HepG2 (cell line): ENCODE measurements around the gene PCDH12. TPM values are rescaled to one million over a fixed set of nuclear protein-coding genes. Genes with fewer than 3 reads are reported as not detected.

Source experiments
- CEBPB ChIP-seq: IDR thresholded peaks from 2 replicates; pipeline ENCODE4 v1.6.1; 2011; ENCODE audit warnings: low read depth, low read length, improper control_type of control experiment, borderline replicate concordance
- FOXC1 ChIP-seq: sonication (generic); formaldehyde crosslinking; IDR thresholded peaks from 2 replicates; pipeline ENCODE4 v1.8.0; 2022; ENCODE audit warnings: mild to moderate bottlenecking, missing genetic modification reagents, borderline replicate concordance
- HDAC2 ChIP-seq: sonication (generic); formaldehyde crosslinking; IDR thresholded peaks from 2 replicates; pipeline ENCODE4 v1.4.0; 2020; ENCODE audit warnings: missing genetic modification reagents
- HNF4A ChIP-seq: sonication (generic); formaldehyde crosslinking; IDR thresholded peaks from 2 replicates; pipeline ENCODE4 v1.4.0; 2020; ENCODE audit warnings: missing genetic modification reagents
- KLF15 ChIP-seq: sonication (generic); formaldehyde crosslinking; IDR thresholded peaks from 2 replicates; pipeline ENCODE4 v1.8.1; 2023; ENCODE audit warnings: borderline replicate concordance, mild to moderate bottlenecking, inconsistent platforms, missing genetic modification reagents, mixed read lengths
- MXI1 ChIP-seq: IDR thresholded peaks from 3 replicates; pipeline ENCODE4 v1.6.1; 2012; ENCODE audit warnings: low read depth, low read length, inconsistent platforms, borderline replicate concordance
- NFKBIZ ChIP-seq: IDR thresholded peaks from 2 replicates; pipeline ENCODE4 v1.6.1; 2018; ENCODE audit warnings: missing genetic modification reagents, missing compliant biosample characterization
- PITX1 ChIP-seq: sonication (generic); formaldehyde crosslinking; IDR thresholded peaks from 2 replicates; pipeline ENCODE4 v1.5.1; 2020; ENCODE audit warnings: mild to moderate bottlenecking, missing genetic modification reagents
- REL ChIP-seq: sonication (generic); formaldehyde crosslinking; conservative IDR thresholded peaks from 2 replicates; pipeline ENCODE4 v1.8.0; 2022; ENCODE audit warnings: mild to moderate bottlenecking, missing genetic modification reagents, moderate library complexity
- SAP130 ChIP-seq: IDR thresholded peaks from 2 replicates; pipeline ENCODE4 v1.6.1; 2016; ENCODE audit warnings: low read depth
- SP4 ChIP-seq: sonication (generic); formaldehyde crosslinking; IDR thresholded peaks from 2 replicates; pipeline ENCODE4 v1.8.1; 2023; ENCODE audit warnings: mild to moderate bottlenecking, missing genetic modification reagents
- ZNF10 ChIP-seq: sonication (generic); formaldehyde crosslinking; IDR thresholded peaks from 2 replicates; pipeline ENCODE4 v1.4.0; 2020; ENCODE audit warnings: mild to moderate bottlenecking, low read depth, missing genetic modification reagents, borderline replicate concordance
- ZNF33A ChIP-seq: sonication (generic); formaldehyde crosslinking; IDR thresholded peaks from 2 replicates; pipeline ENCODE4 v1.5.1; 2020; ENCODE audit warnings: missing genetic modification reagents, mild to moderate bottlenecking, moderate library complexity, borderline replicate concordance
- polyA plus RNA-seq, 8 experiments: library from polyadenylated mRNA; depleted of rRNA in 3 of 8; stranded (reverse) in 7 of 8; unstranded in 1 of 8; fragments of >200 nt; fragmentation: Illumina TruSeq in 4 of 8; extraction: Trizol in 4 of 8; gene quantifications; 2 replicates each; pipeline versions ENCODE4 v1.2.1 to v1.2.3, GENCODE V29; 2011 to 2016; ENCODE audit warnings: low read depth in 4 of 8, missing spikeins in 1 of 8, mixed read lengths in 1 of 8; ENCODE audit not compliant: insufficient read depth in 1 of 8
- total RNA-seq, 5 experiments: library from RNA; depleted of rRNA; stranded (reverse); fragments of >200 nt; fragmentation: Illumina TruSeq; extraction: Trizol; gene quantifications; 2 replicates each; pipeline ENCODE4 v1.2.3, GENCODE V29; 2016; ENCODE audit warnings: low read depth in 1 of 5
- TF ChIP-seq, protein P1 (sequence below): sonication (generic); formaldehyde crosslinking; IDR thresholded peaks from 2 replicates; pipeline ENCODE4 v1.5.1; 2020; ENCODE audit warnings: missing genetic modification reagents, mild to moderate bottlenecking, borderline replicate concordance
- TF ChIP-seq, protein P2 (sequence below): sonication (generic); formaldehyde crosslinking; IDR thresholded peaks from 2 replicates; pipeline ENCODE4 v1.4.0; 2020; ENCODE audit warnings: missing genetic modification reagents
- TF ChIP-seq, protein P3 (sequence below): sonication (generic); formaldehyde crosslinking; IDR thresholded peaks from 2 replicates; pipeline ENCODE4 v1.4.0; 2020; ENCODE audit warnings: missing genetic modification reagents
- TF ChIP-seq, protein P4 (sequence below): sonication (generic); formaldehyde crosslinking; IDR thresholded peaks from 2 replicates; pipeline ENCODE4 v1.4.0; 2020; ENCODE audit warnings: missing genetic modification reagents
- TF ChIP-seq, protein P5 (sequence below): sonication (generic); formaldehyde crosslinking; IDR thresholded peaks from 2 replicates; pipeline ENCODE4 v1.5.0; 2020; ENCODE audit warnings: mild to moderate bottlenecking, low read depth, missing genetic modification reagents, borderline replicate concordance
- TF ChIP-seq, protein P6 (sequence below): IDR thresholded peaks from 2 replicates; pipeline ENCODE4 v1.6.1; 2016; ENCODE audit warnings: missing biosample characterization, missing genetic modification reagents, low read depth
- TF ChIP-seq, protein P7 (sequence below): sonication (generic); formaldehyde crosslinking; IDR thresholded peaks from 2 replicates; pipeline ENCODE4 v1.8.0; 2022; ENCODE audit warnings: mild to moderate bottlenecking, missing genetic modification reagents, moderate library complexity

PCDH12 gene
- total and polyA plus RNA-seq, 2 of the 13 experiments (the other 11 are each of a cell fraction or from before 2014, with no cell fraction given): not detected

DNA sequence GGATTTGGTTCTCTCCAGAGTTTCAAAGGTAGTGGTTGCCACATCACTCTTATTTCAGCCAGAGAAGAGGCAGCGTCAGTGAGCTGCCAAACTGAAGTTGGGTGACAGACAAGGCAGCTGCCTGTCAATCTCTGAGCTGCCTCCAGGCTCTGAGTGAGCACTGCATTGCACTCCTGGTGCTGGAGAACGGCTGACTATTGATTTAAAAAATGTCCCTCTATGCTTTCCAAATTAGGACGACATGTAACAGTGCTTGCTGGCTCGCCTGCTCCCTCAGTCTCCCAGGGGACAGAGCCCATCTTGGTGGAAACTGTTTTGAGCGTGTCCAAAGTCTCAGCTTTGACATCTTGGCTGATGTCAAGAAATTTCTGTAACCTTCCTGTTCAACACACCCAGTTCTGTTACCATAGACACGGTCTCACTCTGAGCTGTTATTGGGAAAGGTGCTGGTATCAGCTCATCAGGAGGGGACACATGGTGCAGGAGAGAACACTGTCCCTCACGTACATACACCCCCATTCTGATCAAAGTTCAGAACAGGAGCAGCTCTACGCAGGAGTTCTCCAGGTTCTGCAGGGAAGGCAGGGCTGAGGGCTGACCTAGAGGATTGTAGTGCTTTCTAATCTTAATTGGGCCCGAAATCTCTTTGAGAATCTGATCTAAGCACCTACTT, 15.7 kb downstream of the PCDH12 start (continued):
- TF ChIP-seq, protein P1, sequence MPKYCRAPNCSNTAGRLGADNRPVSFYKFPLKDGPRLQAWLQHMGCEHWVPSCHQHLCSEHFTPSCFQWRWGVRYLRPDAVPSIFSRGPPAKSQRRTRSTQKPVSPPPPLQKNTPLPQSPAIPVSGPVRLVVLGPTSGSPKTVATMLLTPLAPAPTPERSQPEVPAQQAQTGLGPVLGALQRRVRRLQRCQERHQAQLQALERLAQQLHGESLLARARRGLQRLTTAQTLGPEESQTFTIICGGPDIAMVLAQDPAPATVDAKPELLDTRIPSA (CRISPR knock-in tag): no peak
- TF ChIP-seq HNF4A (CRISPR knock-in tag) (peak; percentile 75), SAP130 (peak; percentile 44; the same call in 1 of the 2 replicates), REL (CRISPR knock-in tag) (no peak), SP4 (no peak), PITX1 (CRISPR knock-in tag) (no peak), FOXC1 (no peak), HDAC2 (CRISPR knock-in tag) (no peak), ZNF33A (no peak), MXI1 (peak; percentile 27; the same call in 1 of the 3 replicates), KLF15 (no peak), NFKBIZ (CRISPR knock-in tag) (no peak), ZNF10 (CRISPR knock-in tag) (no peak), CEBPB (no peak)
- TF ChIP-seq, protein P2, sequence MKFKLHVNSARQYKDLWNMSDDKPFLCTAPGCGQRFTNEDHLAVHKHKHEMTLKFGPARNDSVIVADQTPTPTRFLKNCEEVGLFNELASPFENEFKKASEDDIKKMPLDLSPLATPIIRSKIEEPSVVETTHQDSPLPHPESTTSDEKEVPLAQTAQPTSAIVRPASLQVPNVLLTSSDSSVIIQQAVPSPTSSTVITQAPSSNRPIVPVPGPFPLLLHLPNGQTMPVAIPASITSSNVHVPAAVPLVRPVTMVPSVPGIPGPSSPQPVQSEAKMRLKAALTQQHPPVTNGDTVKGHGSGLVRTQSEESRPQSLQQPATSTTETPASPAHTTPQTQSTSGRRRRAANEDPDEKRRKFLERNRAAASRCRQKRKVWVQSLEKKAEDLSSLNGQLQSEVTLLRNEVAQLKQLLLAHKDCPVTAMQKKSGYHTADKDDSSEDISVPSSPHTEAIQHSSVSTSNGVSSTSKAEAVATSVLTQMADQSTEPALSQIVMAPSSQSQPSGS (CRISPR knock-in tag): no peak
- TF ChIP-seq, protein P3, sequence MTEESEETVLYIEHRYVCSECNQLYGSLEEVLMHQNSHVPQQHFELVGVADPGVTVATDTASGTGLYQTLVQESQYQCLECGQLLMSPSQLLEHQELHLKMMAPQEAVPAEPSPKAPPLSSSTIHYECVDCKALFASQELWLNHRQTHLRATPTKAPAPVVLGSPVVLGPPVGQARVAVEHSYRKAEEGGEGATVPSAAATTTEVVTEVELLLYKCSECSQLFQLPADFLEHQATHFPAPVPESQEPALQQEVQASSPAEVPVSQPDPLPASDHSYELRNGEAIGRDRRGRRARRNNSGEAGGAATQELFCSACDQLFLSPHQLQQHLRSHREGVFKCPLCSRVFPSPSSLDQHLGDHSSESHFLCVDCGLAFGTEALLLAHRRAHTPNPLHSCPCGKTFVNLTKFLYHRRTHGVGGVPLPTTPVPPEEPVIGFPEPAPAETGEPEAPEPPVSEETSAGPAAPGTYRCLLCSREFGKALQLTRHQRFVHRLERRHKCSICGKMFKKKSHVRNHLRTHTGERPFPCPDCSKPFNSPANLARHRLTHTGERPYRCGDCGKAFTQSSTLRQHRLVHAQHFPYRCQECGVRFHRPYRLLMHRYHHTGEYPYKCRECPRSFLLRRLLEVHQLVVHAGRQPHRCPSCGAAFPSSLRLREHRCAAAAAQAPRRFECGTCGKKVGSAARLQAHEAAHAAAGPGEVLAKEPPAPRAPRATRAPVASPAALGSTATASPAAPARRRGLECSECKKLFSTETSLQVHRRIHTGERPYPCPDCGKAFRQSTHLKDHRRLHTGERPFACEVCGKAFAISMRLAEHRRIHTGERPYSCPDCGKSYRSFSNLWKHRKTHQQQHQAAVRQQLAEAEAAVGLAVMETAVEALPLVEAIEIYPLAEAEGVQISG (CRISPR knock-in tag): no peak
- TF ChIP-seq, protein P4, sequence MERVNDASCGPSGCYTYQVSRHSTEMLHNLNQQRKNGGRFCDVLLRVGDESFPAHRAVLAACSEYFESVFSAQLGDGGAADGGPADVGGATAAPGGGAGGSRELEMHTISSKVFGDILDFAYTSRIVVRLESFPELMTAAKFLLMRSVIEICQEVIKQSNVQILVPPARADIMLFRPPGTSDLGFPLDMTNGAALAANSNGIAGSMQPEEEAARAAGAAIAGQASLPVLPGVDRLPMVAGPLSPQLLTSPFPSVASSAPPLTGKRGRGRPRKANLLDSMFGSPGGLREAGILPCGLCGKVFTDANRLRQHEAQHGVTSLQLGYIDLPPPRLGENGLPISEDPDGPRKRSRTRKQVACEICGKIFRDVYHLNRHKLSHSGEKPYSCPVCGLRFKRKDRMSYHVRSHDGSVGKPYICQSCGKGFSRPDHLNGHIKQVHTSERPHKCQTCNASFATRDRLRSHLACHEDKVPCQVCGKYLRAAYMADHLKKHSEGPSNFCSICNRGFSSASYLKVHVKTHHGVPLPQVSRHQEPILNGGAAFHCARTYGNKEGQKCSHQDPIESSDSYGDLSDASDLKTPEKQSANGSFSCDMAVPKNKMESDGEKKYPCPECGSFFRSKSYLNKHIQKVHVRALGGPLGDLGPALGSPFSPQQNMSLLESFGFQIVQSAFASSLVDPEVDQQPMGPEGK (CRISPR knock-in tag): peak; percentile 73
- TF ChIP-seq, protein P5, sequence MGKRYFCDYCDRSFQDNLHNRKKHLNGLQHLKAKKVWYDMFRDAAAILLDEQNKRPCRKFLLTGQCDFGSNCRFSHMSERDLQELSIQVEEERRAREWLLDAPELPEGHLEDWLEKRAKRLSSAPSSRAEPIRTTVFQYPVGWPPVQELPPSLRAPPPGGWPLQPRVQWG (CRISPR knock-in tag): no peak
- TF ChIP-seq, protein P6, sequence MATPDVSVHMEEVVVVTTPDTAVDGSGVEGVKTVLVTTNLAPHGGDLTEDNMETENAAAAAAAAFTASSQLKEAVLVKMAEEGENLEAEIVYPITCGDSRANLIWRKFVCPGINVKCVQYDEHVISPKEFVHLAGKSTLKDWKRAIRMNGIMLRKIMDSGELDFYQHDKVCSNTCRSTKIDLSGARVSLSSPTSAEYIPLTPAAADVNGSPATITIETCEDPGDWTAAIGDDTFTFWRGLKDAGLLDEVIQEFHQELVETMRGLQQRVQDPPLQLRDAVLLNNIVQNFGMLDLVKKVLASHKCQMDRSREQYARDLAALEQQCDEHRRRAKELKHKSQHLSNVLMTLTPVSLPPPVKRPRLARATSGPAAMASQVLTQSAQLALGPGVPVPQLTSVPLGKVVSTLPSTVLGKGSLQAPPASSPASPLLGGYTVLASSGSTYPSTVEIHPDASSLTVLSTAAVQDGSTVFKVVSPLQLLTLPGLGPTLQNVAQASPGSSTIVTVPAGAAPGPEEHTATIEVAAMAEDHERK (CRISPR knock-in tag): no peak
- TF ChIP-seq, protein P7, sequence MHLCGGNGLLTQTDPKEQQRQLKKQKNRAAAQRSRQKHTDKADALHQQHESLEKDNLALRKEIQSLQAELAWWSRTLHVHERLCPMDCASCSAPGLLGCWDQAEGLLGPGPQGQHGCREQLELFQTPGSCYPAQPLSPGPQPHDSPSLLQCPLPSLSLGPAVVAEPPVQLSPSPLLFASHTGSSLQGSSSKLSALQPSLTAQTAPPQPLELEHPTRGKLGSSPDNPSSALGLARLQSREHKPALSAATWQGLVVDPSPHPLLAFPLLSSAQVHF: 0 out of 2 replicates have a peak, but pooled peaks have one; percentile 55
